Rectal smooth muscle tissue (tissue), 1 donor: ENCODE results near the gene USB1.

ENCODE experiments used
- H3K27ac ChIP-seq: one replicate; pipeline ENCODE4 v1.7.0; 2013; ENCODE audit warnings: low read depth, low read length, inconsistent platforms
- H3K27me3 ChIP-seq: one replicate; pipeline ENCODE4 v1.7.0; 2013; ENCODE audit warnings: low read length; ENCODE audit not compliant: control insufficient read depth, insufficient read depth
- H3K36me3 ChIP-seq: one replicate; pipeline ENCODE4 v1.7.0; 2013; ENCODE audit warnings: low read length; ENCODE audit not compliant: control insufficient read depth, insufficient read depth
- H3K4me1 ChIP-seq: one replicate; pipeline ENCODE4 v1.7.0; 2013; ENCODE audit warnings: low read length; ENCODE audit not compliant: control insufficient read depth, insufficient read depth
- H3K4me3 ChIP-seq: one replicate; pipeline ENCODE4 v1.7.0; 2013; ENCODE audit warnings: low read length
- H3K9ac ChIP-seq: one replicate; pipeline ENCODE4 v1.7.0; 2013; ENCODE audit warnings: low read length

Gene USB1

GRCh38 chr16:57988929-57989328, 12.3 kb upstream of the USB1 start:
- no peak overlapping the region for H3K4me3 ChIP-seq
- H3K27me3 ChIP-seq = no peaks in the 10 kb centered on the region
- H3K4me1 ChIP-seq = peaks cover 3% of the 10 kb centered on the region
- no peak overlapping the region for H3K9ac ChIP-seq
- H3K36me3 ChIP-seq = no peaks in the 10 kb centered on the region
- H3K27ac ChIP-seq = no peak overlapping the region

DNA sequence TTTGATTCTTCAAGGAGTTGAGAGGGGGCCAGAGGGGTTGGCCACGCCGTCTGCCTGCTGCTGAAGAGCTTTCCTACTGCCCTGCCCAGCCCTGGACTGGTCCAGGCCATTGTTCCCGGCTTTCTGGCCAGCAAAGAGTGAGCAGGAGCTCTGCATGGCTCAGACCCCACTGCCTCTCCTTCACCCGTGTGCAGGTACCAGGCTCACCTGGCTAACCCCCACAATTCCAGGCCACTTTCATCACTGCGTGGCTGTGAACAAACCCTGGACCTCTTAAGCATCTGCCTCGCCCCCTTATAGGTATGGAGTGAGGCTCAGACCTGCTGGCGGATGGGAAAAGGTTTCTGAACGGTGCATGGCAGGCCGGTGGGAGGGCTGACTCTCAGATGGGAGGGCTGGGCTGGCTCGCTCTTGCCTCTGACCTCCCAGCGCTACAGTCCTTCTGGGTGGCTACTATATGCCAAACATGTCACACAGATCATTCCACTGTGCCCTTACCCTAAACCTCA, 9.6 kb upstream of the USB1 start:
- H3K36me3 ChIP-seq = no peaks in the 10 kb centered on the region
- no peaks in the 10 kb centered on the region for H3K4me1 ChIP-seq
- H3K4me3 ChIP-seq = no peak overlapping the region
- H3K27ac ChIP-seq = no peak overlapping the region
- H3K27me3 ChIP-seq = no peaks in the 10 kb centered on the region
- H3K9ac ChIP-seq = no peak overlapping the region

- Histone ChIP-seq H3K4me3 (no peak overlapping the region), H3K36me3 (no peaks in the 10 kb centered on the region), H3K27me3 (no peaks in the 10 kb centered on the region), H3K4me1 (no peaks in the 10 kb centered on the region), H3K9ac (no peak overlapping the region), H3K27ac (no peak overlapping the region)
Measured at GRCh38 chr16:57992084-57992483, 9.1 kb upstream of the USB1 start.

GRCh38 chr16:57993438-57993837, 7.8 kb upstream of the USB1 start:
- Histone ChIP-seq H3K36me3 (peaks cover 3% of the 10 kb centered on the region), H3K4me3 (no peak overlapping the region), H3K4me1 (no peaks in the 10 kb centered on the region), H3K27me3 (no peaks in the 10 kb centered on the region), H3K9ac (no peak overlapping the region), H3K27ac (no peak overlapping the region)

DNA sequence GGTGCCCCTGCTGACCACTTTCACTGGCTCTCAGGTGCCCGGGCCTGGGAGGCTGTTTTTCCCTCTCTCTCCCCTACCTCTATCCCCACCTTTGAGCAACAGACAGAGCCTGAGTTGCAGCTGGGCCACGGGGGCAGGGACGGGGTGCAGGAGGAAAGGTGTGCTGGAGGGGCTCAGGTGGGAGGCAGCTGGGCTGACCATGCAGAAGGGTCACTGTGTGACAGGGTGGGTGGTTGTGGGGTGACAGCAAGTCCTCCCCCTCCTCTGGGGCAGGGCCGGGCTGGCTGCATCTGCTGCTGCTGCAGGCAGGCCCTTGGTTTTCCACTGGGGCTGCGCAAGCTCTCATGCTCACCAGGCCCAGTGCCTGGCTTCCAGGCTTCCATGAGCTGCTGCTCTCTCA, 7.3 kb upstream of the USB1 start:
- H3K9ac ChIP-seq = no peak overlapping the region
- H3K27ac ChIP-seq = no peak overlapping the region
- peaks cover 3% of the 10 kb centered on the region for H3K36me3 ChIP-seq
- H3K4me1 ChIP-seq = peaks cover under 1% of the 10 kb centered on the region
- no peaks in the 10 kb centered on the region for H3K27me3 ChIP-seq
- H3K4me3 ChIP-seq = no peak overlapping the region

- H3K4me1 ChIP-seq = peaks cover 5% of the 10 kb centered on the region
- no peak overlapping the region for H3K9ac ChIP-seq
- H3K4me3 ChIP-seq = no peak overlapping the region
- no peaks in the 10 kb centered on the region for H3K27me3 ChIP-seq
- no peak overlapping the region for H3K27ac ChIP-seq
- H3K36me3 ChIP-seq = peaks cover 3% of the 10 kb centered on the region
Measured at GRCh38 chr16:57994361-57994760, 6.8 kb upstream of the USB1 start.

DNA sequence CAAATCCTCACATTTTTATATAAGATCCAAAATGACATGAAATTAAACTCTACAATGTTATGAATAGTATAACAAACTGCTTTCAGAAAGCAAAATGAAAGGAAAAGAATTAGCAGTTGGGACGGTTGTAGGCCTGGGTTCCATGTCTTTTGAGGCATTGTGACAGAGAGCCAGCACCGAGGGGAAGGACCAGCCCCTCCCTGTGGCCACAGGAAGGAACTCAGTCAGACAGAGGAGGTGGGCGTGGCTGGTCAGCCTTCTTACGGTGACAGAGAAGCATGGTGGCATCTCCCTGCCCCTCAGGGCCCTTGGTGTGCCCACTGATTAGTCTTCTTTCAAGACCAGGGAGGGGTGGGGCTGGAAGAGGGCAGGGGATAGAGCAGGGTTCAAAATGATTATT, 6.4 kb upstream of the USB1 start:
- peaks cover 9% of the 10 kb centered on the region for H3K4me1 ChIP-seq
- no peak overlapping the region for H3K9ac ChIP-seq
- no peak overlapping the region for H3K4me3 ChIP-seq
- H3K27ac ChIP-seq = no peak overlapping the region
- no peaks in the 10 kb centered on the region for H3K27me3 ChIP-seq
- H3K36me3 ChIP-seq = peaks cover 3% of the 10 kb centered on the region

DNA sequence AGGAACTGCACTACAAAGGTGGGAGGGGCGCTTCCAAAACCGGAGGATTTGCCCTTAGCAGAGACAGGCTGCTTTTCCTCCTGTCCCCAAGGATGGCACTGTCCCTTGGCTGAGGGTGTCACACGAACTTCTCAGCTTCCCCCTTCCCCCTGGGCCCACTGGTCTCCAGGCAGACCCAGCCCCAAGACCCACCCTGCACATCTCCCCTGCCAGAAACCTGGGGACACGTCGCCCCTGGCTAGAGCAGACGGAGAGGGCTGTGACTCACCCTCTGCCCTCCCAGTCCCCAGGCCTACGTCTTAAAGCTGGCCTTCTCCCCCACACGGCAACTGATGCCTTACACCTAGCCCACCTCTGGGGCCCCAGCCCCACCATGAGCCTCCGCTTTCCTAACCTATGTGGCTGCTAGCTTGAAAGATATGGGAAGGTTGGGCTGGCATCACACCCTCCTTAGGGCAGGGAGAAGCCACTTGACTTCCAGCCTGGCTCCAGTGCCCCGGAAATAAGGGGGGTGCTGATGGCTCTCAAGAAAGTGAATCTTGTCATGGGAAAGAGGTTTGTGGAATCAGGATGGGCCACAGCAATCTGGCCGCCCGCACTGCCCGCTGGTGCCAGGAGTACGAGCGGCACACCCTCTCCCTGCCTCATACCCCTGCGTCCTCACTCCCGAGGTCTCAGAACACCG, 5.3 kb upstream of the USB1 start:
- no peak overlapping the region for H3K4me3 ChIP-seq
- peaks cover 3% of the 10 kb centered on the region for H3K36me3 ChIP-seq
- no peaks in the 10 kb centered on the region for H3K27me3 ChIP-seq
- H3K4me1 ChIP-seq = peaks cover 11% of the 10 kb centered on the region
- H3K9ac ChIP-seq = no peak overlapping the region
- H3K27ac ChIP-seq = no peak overlapping the region

DNA sequence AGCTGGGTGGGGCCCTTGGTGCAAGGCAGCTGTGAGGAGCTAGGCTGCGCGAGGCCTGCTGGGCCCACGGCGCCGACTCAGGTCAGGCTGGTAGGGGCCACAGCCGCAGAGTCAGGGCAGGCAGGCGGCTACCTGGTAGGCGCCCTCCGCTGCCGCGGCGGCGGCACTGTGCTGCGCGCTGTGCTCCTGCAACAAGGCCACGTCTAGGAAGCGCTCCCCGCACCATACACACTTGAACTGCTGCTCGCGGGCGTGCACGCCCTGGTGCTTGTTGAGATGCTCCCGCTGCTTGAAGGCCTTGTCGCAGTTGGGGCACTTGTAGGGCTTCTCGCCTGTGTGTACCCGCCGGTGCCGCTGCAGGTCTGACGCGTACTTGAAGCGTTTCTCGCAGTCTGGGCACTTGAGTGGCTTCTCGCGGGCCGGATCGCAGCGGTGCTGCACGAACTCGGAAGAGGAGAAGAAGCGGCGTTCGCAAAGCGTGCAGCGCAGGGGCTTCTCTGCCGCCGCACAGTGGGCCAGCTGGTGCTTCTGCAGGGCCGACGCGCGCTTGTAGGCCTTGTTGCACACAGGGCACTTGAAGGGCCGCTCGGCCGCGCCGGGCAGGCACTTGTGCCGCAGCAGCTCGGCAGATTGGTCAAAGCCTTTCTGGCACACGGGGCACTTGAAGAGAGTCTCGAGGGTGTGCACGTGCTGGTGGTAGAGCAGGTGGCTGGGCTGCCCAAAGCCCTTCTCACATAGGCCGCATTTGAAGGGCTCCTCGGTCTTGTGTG, 4.6 kb upstream of the USB1 start:
- peaks cover 11% of the 10 kb centered on the region for H3K4me1 ChIP-seq
- H3K4me3 ChIP-seq = no peak overlapping the region
- H3K27ac ChIP-seq = no peak overlapping the region
- no peaks in the 10 kb centered on the region for H3K27me3 ChIP-seq
- no peak overlapping the region for H3K9ac ChIP-seq
- peaks cover 3% of the 10 kb centered on the region for H3K36me3 ChIP-seq

GRCh38 chr16:57997176-57997527, 4.1 kb upstream of the USB1 start:
- peaks cover 3% of the 10 kb centered on the region for H3K36me3 ChIP-seq
- H3K27me3 ChIP-seq = no peaks in the 10 kb centered on the region

GRCh38 chr16:57997528-57998265, 3.5 kb upstream of the USB1 start:
- H3K4me1 ChIP-seq = peaks cover 11% of the 10 kb centered on the region

More at GRCh38 chr16:57997176-57997527, 4.1 kb upstream of the USB1 start:
- H3K9ac ChIP-seq = no peak overlapping the region
- H3K27ac ChIP-seq = no peak overlapping the region
- peaks cover 11% of the 10 kb centered on the region for H3K4me1 ChIP-seq
- H3K4me3 ChIP-seq = no peak overlapping the region

DNA sequence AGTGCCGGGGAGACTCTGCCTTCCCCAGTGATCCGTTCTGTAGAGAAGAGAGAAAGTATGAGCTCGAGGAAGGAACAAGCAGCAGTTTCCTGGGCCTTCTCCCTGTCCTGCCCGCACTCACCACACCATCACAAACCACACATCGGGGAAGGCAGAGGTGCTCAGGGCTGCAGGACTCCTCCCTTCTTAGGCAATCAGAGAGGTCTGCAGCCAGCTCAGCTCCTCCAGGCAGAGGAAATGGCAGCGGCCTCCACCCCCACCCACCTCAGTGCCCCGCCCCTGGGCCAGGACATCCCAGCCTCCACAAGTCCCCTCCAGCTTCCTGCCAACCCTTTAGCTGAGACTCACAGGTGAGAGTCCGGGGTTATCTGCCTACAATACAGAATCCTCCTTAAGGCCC, 2.7 kb upstream of the USB1 start:
- H3K36me3 ChIP-seq = peaks cover 3% of the 10 kb centered on the region
- no peak overlapping the region for H3K27ac ChIP-seq
- H3K9ac ChIP-seq = no peak overlapping the region
- H3K4me1 ChIP-seq = peaks cover 11% of the 10 kb centered on the region
- H3K27me3 ChIP-seq = no peaks in the 10 kb centered on the region
- no peak overlapping the region for H3K4me3 ChIP-seq

More at GRCh38 chr16:57997528-57998265, 3.5 kb upstream of the USB1 start:
- Histone ChIP-seq H3K4me3 (no peak overlapping the region), H3K9ac (no peak overlapping the region), H3K27me3 (no peaks in the 10 kb centered on the region), H3K27ac (no peak overlapping the region), H3K36me3 (peaks cover 3% of the 10 kb centered on the region)
